Right lobe of liver (tissue), 6 donors: ENCODE data around the gene AHCYL2. TPM values are rescaled to one million over a fixed set of nuclear protein-coding genes. Genes with fewer than 3 reads are reported as not detected.

ENCODE experiments used
- ATAC-seq, 4 donors: fragments of 200-7000 bp; cut with Tn5 transposase; one replicate each; pipeline ENCODE4 v1.9.1; 2020; ENCODE audit warnings: mild to moderate bottlenecking in 4 of 4, moderate library complexity in 4 of 4
- DNase-seq, 3 donors: peaks; one replicate each; pipeline ENCODE4 v3.0.0-alpha.2; 2020
- H3K27ac ChIP-seq, 3 donors: fragments of 200-600 bp; one replicate each; pipeline ENCODE4 v1.8.0; 2022
- H3K27me3 ChIP-seq, 2 donors: fragments of 200-600 bp; one replicate each; pipeline ENCODE4 v1.8.0; 2022
- H3K36me3 ChIP-seq, 4 donors: fragments of 200-600 bp; sonication (generic) in 1 of 4; one replicate each; pipeline versions ENCODE4 v1.5.1 to v1.8.0; 2017 to 2022; ENCODE audit warnings: control low read depth in 1 of 4
- H3K4me1 ChIP-seq, 4 donors: fragments of 200-600 bp; sonication (generic) in 1 of 4; one replicate each; pipeline versions ENCODE4 v1.5.1 to v1.8.0; 2017 to 2022; ENCODE audit warnings: control low read depth in 1 of 4
- H3K4me3 ChIP-seq, 3 donors: fragments of 200-600 bp; one replicate each; pipeline ENCODE4 v1.8.0; 2022
- H3K9me3 ChIP-seq, 4 donors: fragments of 200-600 bp; sonication (generic) in 1 of 4; one replicate each; pipeline versions ENCODE4 v1.5.1 to v1.8.0; 2017 to 2022; ENCODE audit warnings: control low read depth in 1 of 4
- POLR2A ChIP-seq: fragments of 450-650 bp; IDR thresholded peaks from one replicate; pipeline ENCODE4 v1.6.1; 2017; ENCODE audit warnings: antibody characterized with exemption, mild to moderate bottlenecking
- WGBS: methylation state at CpG from one replicate; pipeline ENCODE4 v1.1.6; 2018; ENCODE audit warnings: low coverage, low lambda C conversion rate; ENCODE audit not compliant: insufficient coverage; ENCODE audit errors: missing lambda C conversion rate; 5-methylcytosine and 5-hydroxymethylcytosine counted together
- intact Hi-C, 2 donors: fragments of 100-400 bp; cut with DNase I; formaldehyde crosslinking; loops; one replicate each; pipeline versions ENCODE4 v1.11.2 to v1.14.1; 2022
- total RNA-seq, 6 experiments: library from RNA; depleted of rRNA in 2 of 6; stranded (reverse); fragments of >200 nt in 2 of 6; fragmentation: NEBNext Ultra II Directional in 3 of 6; extraction: Animal tissue kit (Norgen Biotek cat#: 25700) in 3 of 6; gene quantifications; one replicate each; pipeline versions ENCODE4 v1.1.0 to v1.2.4, GENCODE V29; 2016 to 2023
- TF ChIP-seq, protein P1 (sequence below), 4 donors: fragments of 200-600 bp in 3 of 4; fragments of 450-650 bp in 1 of 4; IDR thresholded peaks; one replicate each; pipeline versions ENCODE4 v1.5.1 to v1.8.0; 2016 to 2022; ENCODE audit warnings: antibody characterized with exemption in 4 of 4, mild to moderate bottlenecking in 2 of 4
- donor health status: DM: no; HTN: yes; CAD: no.
- donor health status: DM: no; HTN: no; CAD: no.
- donor health status: DM: no; HTN: no; CAD: no.
- donor health status: DM: no; HTN: yes; CAD: no.
- donor health status: DM: no; HTN: yes; CAD: no.

AHCYL2 gene
- total RNA-seq, 6 experiments from 2014 or later: 6.1 to 9.3 (median 8.0) TPM

GRCh38 chr7:129394101-129394500 lies 169.3 kb downstream of the AHCYL2 start:
- ATAC-seq (no peak), DNase-seq (no peak)
- no peak overlapping the region for H3K4me3 ChIP-seq
- H3K27ac ChIP-seq: no peak overlapping the region
- intact Hi-C loops: no loop called here
- H3K36me3 ChIP-seq: peaks cover 0 to 12% (median 0%) of the 10 kb centered on the region in 4 donors
- no peaks in the 10 kb centered on the region for H3K9me3 ChIP-seq
- TF ChIP-seq, protein P1, sequence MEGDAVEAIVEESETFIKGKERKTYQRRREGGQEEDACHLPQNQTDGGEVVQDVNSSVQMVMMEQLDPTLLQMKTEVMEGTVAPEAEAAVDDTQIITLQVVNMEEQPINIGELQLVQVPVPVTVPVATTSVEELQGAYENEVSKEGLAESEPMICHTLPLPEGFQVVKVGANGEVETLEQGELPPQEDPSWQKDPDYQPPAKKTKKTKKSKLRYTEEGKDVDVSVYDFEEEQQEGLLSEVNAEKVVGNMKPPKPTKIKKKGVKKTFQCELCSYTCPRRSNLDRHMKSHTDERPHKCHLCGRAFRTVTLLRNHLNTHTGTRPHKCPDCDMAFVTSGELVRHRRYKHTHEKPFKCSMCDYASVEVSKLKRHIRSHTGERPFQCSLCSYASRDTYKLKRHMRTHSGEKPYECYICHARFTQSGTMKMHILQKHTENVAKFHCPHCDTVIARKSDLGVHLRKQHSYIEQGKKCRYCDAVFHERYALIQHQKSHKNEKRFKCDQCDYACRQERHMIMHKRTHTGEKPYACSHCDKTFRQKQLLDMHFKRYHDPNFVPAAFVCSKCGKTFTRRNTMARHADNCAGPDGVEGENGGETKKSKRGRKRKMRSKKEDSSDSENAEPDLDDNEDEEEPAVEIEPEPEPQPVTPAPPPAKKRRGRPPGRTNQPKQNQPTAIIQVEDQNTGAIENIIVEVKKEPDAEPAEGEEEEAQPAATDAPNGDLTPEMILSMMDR (IDR thresholded peaks at IDR 0.05): no peak
- WGBS: 97% methylated on average over 3 of the region's 4 CpGs
- no peaks in the 10 kb centered on the region for H3K27me3 ChIP-seq
- H3K4me1 ChIP-seq: no peaks in the 10 kb centered on the region

GRCh38 chr7:129394982-129395914 lies 170.4 kb downstream of the AHCYL2 start:
- 95% methylated on average over 4 of the region's 4 CpGs for WGBS
- H3K4me3 ChIP-seq: no peak overlapping the region
- intact Hi-C loops: no loop called here
- ATAC-seq (peak; percentile 31 to 75 (median 47)), DNase-seq (no peak)
- H3K27me3 ChIP-seq: no peaks in the 10 kb centered on the region
- peaks cover 0 to 5% (median 0%) of the 10 kb centered on the region in 4 donors for H3K36me3 ChIP-seq
- no peak overlapping the region for H3K27ac ChIP-seq
- TF ChIP-seq, protein P1 (IDR thresholded peaks at IDR 0.05): no peak
- TF ChIP-seq POLR2A: no peak
- H3K9me3 ChIP-seq: no peaks in the 10 kb centered on the region
- no peaks in the 10 kb centered on the region for H3K4me1 ChIP-seq

GRCh38 chr7:129401228-129401966 lies 176.6 kb downstream of the AHCYL2 start:
- Histone ChIP-seq H3K4me1 (no peaks in the 10 kb centered on the region), H3K36me3 (peaks cover 0 to 11% (median 0%) of the 10 kb centered on the region in 4 donors), H3K27ac (no peak overlapping the region), H3K4me3 (no peak overlapping the region), H3K27me3 (no peaks in the 10 kb centered on the region), H3K9me3 (no peaks in the 10 kb centered on the region)
- WGBS: 86% methylated on average over 1 of the region's 1 CpG
- intact Hi-C loops: no loop called here
- TF ChIP-seq, protein P1 (IDR thresholded peaks at IDR 0.05): no peak
- TF ChIP-seq POLR2A: no peak
- ATAC-seq (peak in 3 of 4 donors; percentile 54 to 82 (median 81)), DNase-seq (no peak)

DNA sequence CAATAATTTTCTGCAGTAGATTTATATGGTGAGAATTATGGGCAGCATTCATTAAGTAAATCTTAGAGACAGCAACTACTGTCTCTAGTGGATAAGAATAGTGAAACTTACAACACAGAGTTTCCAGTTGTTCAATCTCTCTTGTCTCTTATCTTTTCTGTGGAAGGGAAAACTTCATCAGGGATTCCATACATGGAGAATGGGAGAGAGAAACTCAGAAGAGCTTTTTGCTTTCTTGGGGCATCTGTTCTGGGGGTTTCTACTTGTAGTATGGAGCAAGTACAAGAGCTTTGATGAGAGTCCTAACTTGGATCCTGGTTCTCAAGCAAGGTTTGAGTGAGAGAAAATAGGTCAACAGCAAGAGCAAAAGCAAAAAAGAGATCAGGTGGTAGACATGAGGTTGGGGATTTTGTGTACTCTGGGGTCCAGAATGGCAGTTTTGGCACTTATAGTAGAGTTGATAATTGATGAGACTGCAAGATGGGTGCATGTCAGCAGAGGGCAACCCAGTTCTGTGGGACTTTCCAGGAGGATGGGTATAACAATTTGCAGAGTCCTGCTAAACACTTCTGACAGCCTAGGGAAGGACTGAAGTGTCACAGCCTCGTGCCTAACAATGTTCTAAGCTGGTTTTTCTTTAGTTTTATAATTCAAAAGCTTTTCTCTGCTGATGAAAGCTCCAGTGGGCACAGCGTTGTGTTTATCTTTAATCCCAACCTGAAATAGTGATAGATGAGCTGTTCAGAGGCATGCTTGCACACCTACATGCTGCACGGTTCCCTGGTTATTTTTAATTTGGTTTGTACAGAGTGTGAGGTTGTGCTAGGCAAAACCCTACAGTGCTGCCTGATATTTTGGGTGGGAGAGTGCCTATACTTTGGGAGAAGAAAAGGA lies 177.4 kb downstream of the AHCYL2 start:
- Histone ChIP-seq H3K9me3 (no peaks in the 10 kb centered on the region), H3K4me1 (no peaks in the 10 kb centered on the region), H3K27ac (no peak overlapping the region), H3K4me3 (no peak overlapping the region), H3K27me3 (no peaks in the 10 kb centered on the region), H3K36me3 (peaks cover 0 to 10% (median 0%) of the 10 kb centered on the region in 4 donors)
- peak in 2 of 4 donors; percentile 41 to 42 for ATAC-seq
- intact Hi-C loops: no loop called here
- WGBS: 79% methylated on average over 3 of the region's 3 CpGs
- no peak for DNase-seq
- TF ChIP-seq, protein P1 (IDR thresholded peaks at IDR 0.05): no peak
- TF ChIP-seq POLR2A: no peak
